Anterior cingulate cortex (tissue), 58 donors: ENCODE data around the gene ICAM2.

Experiments used
- DNase-seq, 58 donors: peaks; one replicate each; lab custom pipeline; 2025; lab: John Stamatoyannopoulos, UW

Gene ICAM2

DNA sequence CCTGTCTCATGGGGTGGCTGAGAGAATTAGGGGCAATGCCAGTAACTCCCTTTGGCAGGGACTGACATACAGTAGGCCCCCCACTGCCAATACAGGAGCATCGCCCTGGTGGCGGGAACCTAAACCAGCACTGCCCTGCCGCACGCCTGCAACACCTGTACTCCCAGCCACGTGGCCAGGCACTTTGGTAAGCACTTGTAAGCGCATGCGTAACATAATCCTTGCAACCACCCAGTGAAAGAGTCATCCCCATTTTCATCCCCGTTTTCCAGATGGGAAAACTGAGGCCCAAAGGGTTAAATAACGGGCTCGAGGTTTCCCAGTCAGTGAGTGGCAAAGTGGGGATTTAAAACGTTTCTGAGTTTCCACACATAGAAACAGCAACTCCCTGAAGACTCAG lies 65.2 kb downstream of the ICAM2 start:
- no peak for DNase-seq

DNA sequence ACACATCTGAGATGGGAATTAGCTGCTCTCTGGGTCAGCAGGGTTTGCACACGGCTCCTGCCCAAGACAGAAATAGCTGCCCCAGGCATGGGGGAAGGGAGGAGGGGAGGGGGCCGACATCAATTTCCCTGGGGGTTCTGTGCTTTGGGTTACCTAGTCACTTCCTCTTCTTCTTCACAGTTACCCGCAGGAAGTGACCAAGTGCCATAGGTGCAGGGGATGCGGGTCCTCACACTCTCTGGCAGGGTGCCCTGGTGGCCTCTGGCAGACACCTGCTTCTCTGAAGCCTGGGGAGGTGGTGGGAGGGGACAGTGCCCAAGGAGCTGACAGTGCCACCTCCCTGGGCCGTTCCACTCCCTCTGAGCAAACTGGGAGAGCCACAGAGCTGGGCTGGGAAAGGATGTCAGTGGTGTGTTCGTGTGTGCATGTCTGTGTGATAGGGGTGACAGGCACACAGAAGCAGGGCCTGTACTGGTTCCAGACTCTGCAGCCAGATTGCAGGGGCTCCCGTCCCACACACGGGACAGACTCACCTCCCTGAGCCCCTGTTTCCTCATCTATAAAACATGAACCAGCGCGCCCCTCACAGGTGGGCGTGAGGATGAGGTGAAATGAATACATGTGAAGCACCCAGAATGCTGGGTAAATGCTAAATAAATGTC lies 65.9 kb downstream of the ICAM2 start:
- DNase-seq, result no peak
